HG03457 (cell line): ENCODE measurements around the gene PAQR3.

ENCODE experiments used
- ATAC-seq: cut with Tn5 transposase; IDR thresholded peaks from one replicate; pipeline ENCODE4 v1.9.1; 2021; ENCODE audit warnings: moderate number of reproducible peaks; ENCODE audit not compliant: unreplicated experiment

The PAQR3 gene, protein sequence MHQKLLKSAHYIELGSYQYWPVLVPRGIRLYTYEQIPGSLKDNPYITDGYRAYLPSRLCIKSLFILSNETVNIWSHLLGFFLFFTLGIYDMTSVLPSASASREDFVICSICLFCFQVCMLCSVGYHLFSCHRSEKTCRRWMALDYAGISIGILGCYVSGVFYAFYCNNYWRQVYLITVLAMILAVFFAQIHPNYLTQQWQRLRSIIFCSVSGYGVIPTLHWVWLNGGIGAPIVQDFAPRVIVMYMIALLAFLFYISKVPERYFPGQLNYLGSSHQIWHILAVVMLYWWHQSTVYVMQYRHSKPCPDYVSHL

GRCh38 chr4:78938868-78939666, at the start of gene PAQR3:
TSS of gene PAQR3 (minus strand) at chr4:78939438. CDS start at chr4:78939224, 214 bp downstream.
- ATAC-seq = peak; percentile 97

GRCh38 chr4:78987683-78988082, 48.4 kb upstream of the PAQR3 start:
- no peak for ATAC-seq

GRCh38 chr4:78984593-78984992, 45.4 kb upstream of the PAQR3 start:
- ATAC-seq = no peak

DNA sequence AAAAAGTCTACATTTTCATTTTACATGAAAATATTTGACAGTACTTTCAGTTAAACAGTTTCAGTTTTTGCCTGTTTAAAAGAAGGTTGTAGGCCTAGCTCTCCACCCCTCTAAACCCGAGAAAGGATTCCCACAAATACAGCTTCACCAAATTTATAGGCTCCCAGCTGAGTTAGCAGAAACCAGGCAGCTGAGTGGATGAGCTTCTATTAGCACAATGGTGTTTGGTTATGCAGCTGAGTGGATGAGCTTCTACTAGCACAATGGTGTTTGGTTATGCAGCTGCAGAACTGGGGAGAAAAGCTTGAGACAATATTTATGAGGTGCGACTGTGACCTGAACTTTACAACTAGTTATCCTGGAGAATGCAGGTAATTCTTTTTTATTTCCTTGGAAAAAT, 36.6 kb upstream of the PAQR3 start:
- no peak for ATAC-seq

GRCh38 chr4:78971776-78972175, 32.5 kb upstream of the PAQR3 start:
- ATAC-seq = no peak

DNA sequence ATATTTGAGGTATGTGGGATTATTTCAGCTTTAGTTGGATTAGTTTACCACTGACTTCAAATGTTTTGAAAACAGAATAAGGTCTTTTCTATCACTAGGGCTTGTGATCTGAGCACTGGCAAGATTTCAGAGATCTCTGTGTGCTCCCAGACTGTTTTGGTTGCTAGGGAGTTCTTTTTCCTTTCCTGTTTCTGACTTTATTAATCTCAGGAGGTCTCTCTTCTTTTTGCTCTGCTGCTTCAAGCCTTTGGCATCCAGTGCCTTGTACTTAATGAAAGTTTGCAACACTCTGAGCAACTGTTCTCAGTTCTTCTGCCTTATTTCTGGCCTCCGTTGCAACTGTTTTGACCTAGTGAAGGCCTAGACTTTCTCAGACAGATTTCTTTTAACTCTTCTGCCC, 32.1 kb upstream of the PAQR3 start:
- no peak for ATAC-seq

DNA sequence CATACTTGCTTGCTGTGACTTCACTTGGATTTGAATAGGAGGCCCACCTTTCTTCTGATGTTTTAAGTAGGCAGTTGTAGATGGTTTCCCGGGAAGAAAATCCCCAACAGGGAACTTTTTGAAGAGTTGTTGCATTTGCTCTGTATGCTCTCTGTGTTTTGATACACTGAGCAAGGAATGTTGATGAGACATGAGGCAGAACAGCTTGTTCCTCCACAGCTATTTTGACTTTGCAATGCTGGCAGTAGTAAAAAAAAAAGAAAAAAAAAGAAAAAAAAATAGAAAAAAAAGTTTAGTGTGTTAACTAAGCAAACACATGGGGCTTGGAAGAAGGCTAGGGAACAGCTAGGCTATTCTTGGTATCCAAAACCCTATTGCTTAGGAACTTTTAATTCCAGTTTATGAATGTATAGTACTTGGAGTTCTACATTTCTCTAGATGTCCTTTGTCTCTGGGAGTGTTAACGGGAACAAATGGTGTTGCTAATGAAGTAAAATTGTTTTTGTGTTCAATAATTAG, 23.4 kb upstream of the PAQR3 start:
- ATAC-seq = no peak

- no peak for ATAC-seq
Observed at GRCh38 chr4:78960926-78961325, 21.7 kb upstream of the PAQR3 start.

GRCh38 chr4:78956975-78957374, 17.7 kb upstream of the PAQR3 start:
- no peak for ATAC-seq

DNA sequence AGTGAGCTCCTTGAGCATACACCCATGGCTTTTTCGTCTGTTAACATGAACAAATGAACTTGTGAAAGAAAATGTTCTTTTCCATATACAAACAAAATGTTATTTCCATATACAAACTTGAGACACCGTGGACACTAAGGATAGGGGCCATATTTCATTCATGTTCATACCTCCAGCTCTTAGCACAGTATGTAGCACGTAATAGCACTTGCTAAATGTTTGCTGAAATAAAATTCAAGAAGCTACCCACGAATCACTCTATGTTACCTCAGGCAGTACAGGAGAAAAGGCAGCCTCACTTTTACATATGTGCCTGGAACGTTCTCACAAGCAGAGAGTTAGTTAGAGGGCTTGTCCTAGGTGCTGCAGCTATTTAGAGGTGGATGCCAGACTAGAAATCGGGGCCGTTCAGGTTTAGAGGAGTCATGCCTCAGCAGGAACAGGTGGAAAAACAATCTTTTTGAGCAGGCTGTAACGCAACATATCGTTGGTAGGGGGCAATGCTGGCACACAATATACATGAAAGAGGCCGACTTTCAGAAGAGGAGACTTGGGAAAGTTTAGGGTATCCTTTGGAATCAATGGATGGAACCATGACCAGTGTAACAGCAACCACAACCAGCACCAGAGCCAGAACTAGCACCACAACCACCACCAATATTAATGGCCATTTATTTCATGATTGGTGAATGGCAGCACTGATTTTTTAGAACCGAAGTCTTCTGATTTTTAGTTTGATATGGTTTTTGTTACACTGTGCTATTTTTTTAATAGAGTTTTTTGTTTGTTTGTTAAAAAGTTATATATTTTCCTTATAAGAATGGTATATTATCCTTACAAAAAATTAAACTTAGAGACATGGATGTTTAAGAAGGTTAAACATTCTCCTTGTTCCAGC, 14.8 kb upstream of the PAQR3 start:
- ATAC-seq = no peak

DNA sequence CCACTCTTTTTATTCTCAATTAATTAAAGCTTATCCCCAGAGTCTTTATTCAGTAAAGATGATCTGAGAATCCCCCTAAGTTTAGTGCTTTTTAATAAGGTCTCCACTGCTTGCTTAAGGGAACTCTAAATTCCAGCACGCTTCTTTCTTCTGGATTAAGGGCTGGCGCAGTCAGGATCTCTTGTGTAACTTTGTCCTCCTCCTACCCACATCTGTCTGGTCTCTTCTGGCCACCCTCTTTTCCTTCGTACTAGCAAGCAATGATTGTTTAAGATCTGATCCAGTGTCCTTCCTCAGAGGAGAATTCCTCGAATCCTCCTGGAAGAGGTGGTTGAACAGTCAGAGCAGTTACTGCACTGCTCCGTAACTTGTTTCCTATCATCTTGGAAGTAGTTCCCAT, 14.0 kb upstream of the PAQR3 start:
- no peak for ATAC-seq

DNA sequence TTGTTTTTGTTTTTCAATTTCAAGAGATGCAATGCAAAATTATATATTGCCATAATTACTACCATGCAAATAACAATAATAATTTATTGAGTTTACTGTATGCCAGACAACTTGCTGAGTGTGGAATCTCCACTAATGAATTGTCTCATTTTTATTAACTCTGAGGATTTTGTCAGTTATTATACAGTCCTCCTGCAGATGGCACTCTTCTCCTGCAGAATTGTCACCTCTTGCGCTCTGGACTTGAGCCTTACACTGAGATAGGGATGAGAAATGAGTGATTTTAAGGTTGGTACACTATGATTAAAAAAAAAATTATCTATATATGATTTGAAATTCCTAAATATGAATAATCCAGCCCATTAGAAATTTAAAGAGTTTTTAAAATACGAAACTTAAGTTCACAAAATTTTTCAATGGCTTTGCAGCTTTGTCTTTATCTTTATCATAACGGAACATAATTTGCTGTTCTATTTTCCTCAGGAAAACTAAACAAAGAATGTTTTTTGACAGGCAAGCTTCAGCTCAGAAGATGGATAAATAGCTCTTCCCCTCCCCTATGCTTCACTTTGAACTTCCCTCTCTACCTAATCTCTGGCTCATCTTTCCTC, 12.7 kb upstream of the PAQR3 start:
- peak; percentile 58 for ATAC-seq

- no peak for ATAC-seq
Observed at GRCh38 chr4:78949735-78950134, 10.5 kb upstream of the PAQR3 start.

DNA sequence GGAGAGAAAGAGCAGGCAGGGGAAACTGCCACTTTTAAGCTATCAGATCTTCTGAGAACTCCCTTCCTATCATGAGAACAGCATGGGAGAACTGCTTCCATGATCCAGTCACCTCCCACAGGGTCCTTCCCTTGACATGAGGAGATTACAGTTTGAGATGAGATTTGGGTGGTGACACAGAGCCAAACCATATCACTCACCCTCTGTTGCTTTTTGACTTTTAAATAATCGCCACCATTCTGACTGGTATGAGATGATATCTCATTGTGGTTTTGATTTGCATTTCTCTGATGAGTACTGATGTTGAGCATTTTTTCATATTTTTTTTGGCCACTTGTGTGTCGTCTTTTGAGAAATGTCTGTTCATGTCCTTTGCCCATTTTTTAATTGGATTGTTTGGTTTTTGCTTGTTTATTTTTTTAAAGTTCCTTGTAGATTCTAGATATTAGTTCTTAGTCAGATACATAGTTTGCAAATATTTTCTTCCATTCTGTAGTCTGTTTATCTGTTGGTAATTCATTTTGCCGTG, 6.5 kb upstream of the PAQR3 start:
- ATAC-seq = no peak

GRCh38 chr4:78944381-78944780, 5.1 kb upstream of the PAQR3 start:
- ATAC-seq = no peak

- no peak for ATAC-seq
Observed at GRCh38 chr4:78940752-78941151, 1.5 kb upstream of the PAQR3 start.

DNA sequence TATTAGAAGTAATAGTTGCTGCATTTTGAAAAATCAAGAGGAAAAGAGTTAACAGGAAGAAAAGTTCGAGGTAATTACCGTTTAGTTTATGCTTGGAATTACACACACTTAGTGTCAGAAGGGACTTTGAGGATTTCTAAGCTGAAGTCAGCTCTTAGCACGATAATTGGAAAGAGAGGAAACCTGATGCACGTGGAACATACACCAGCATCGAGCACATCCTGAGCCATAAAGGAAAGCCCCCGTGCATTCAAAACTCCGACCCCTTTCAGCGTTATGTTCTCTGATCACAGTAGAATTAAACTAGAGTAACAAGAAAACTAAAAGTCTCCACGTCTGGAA, 400 bp upstream of the PAQR3 start:
- ATAC-seq = peak; percentile 13

DNA sequence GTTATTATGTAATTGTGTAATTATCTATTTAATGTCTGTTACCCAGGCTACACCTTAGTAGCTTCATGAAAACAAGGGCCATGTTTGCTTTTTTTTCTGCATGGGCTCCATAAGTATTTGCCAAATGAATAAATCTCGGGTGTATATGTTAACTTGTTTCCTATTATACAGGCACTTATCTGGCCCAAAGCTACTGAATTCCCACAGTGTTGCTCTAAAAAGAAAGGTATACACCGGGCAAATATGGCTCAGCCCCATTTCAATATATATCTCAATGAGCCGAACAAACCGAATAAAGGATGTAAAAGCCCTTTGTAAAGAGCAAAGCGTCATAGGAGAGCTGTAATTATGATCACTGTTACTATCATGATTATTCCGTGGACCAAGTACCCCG, 767 bp downstream of the PAQR3 start:
- no peak for ATAC-seq

- no peak for ATAC-seq
Observed at GRCh38 chr4:78937837-78938236, 1.4 kb downstream of the PAQR3 start.

GRCh38 chr4:78936989-78937388, 2.2 kb downstream of the PAQR3 start:
- no peak for ATAC-seq
